IPS DF 4.7 (cell line): ENCODE measurements around the gene CLIC6.
"Not testable (repeated sequence)": the region's sequence is repeated elsewhere in the genome, so short reads cannot be mapped to it uniquely, and the experiment has no call there.

ENCODE experiments used
- DNase-seq: peaks from one replicate; pipeline ENCODE4 v3.0.0-alpha.2; 2013; ENCODE audit warnings: low spot score; ENCODE audit errors: extremely low read depth

Gene CLIC6

GRCh38 chr21:34651642-34652041, 17.2 kb upstream of the CLIC6 start:
- no peak for DNase-seq

- no peak for DNase-seq
Measured at GRCh38 chr21:34653522-34653921, 15.3 kb upstream of the CLIC6 start.

GRCh38 chr21:34661848-34662247, 6.9 kb upstream of the CLIC6 start:
- DNase-seq, result no peak

GRCh38 chr21:34667761-34668160, 1.0 kb upstream of the CLIC6 start:
- DNase-seq, result no peak

- DNase-seq, result no peak
Measured at GRCh38 chr21:34669149-34669879, 520 bp downstream of the CLIC6 start.

- not testable (repeated sequence) for DNase-seq
Measured at GRCh38 chr21:34669880-34670219, 1.1 kb downstream of the CLIC6 start.

GRCh38 chr21:34670220-34670961, 1.6 kb downstream of the CLIC6 start:
- no peak for DNase-seq

GRCh38 chr21:34670962-34671348, 2.2 kb downstream of the CLIC6 start:
- no peak for DNase-seq

GRCh38 chr21:34671462-34671861, 2.7 kb downstream of the CLIC6 start:
- DNase-seq, result no peak

- DNase-seq, result no peak
Measured at GRCh38 chr21:34671891-34672290, 3.1 kb downstream of the CLIC6 start.

GRCh38 chr21:34673006-34673405, 4.2 kb downstream of the CLIC6 start:
- no peak for DNase-seq

GRCh38 chr21:34674468-34674867, 5.7 kb downstream of the CLIC6 start:
- no peak for DNase-seq

GRCh38 chr21:34675871-34676270, 7.1 kb downstream of the CLIC6 start:
- DNase-seq, result no peak

- no peak for DNase-seq
Measured at GRCh38 chr21:34679051-34679450, 10.3 kb downstream of the CLIC6 start.

- no peak for DNase-seq
Measured at GRCh38 chr21:34684174-34684876, 15.5 kb downstream of the CLIC6 start.

- DNase-seq, result no peak
Measured at GRCh38 chr21:34687065-34687464, 18.3 kb downstream of the CLIC6 start.

GRCh38 chr21:34687745-34688144, 19.0 kb downstream of the CLIC6 start:
- no peak for DNase-seq

GRCh38 chr21:34688145-34688544, 19.4 kb downstream of the CLIC6 start:
- DNase-seq, result no peak

GRCh38 chr21:34688715-34689114, 19.9 kb downstream of the CLIC6 start:
- DNase-seq, result no peak

- no peak for DNase-seq
Measured at GRCh38 chr21:34690041-34690792, 21.4 kb downstream of the CLIC6 start.

GRCh38 chr21:34690793-34691175, 22.0 kb downstream of the CLIC6 start:
- DNase-seq, result no peak
